Measurements from ENCODE around the gene PLCL2.
"Not testable (repeated sequence)": the region's sequence is repeated elsewhere in the genome, so short reads cannot be mapped to it uniquely, and the experiment has no call there.

PLCL2 gene

GRCh38 chr3:16978234-16978920 lies 93.6 kb downstream of the PLCL2 start:
- peak; percentile 22 for DNase-seq

DNA sequence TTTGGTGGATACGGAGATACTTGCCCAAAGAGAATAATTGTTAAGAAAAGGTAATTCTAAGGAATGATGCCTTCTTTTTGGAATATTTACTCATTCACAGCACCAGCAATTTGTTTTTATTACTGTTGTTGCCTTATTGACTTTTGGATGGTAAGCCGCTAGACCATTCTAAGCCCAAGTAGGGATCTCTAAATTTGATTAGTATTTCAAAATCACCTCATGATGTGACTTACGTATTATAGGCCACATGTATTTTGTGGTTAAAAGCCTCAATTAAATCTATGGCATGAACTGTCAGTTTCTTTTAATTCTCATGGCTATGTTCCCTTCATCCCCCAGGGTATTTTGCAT lies 94.1 kb downstream of the PLCL2 start:
- DNase-seq: no peak

DNA sequence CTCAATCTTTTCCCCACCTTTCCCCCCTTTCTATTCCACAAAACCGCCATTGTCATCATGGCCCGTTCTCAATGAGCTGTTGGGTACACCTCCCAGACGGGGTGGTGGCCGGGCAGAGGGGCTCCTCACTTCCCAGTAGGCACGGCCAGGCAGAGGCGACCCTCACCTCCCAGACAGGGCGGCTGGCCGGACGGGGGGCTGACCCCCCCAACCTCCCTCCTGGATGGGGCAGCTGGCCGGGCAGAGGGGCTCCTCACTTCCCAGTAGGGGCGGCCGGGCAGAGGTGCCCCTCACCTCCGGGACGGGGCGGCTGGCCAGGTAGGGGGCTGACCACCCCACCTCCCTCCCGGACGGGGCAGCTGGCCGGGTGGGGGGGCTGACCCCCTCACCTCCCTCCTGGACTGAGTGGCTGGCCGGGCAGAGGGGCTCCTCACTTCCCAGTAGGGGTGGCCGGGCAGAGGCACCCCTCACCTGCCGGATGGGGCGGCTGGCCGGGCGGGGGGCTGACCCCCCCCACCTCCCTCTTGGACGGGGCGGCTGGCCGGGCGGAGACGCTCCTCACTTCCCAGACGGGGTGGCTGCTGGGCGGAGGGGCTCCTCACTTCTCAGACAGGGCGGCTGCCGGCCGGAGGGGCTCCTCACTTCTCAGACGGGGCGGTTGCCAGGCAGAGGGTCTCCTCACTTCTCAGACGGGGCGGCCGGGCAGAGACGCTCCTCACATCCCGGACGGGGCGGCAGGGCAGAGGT lies 95.2 kb downstream of the PLCL2 start:
- DNase-seq: not testable (repeated sequence)

DNA sequence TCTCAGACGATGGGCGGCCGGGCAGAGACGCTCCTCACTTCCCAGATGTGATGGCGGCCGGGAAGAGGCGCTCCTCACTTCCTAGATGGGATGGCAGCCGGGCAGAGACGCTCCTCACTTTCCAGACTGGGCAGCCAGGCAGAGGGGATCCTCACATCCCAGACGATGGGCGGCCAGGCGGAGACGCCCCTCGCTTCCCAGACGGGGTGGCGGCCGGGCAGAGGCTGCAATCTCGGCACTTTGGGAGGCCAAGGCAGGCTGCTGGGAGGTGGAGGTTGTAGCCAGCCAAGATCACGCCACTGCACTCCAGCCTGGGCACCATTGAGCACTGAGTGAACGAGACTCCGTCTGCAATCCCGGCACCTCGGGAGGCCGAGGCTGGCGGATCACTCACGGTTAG lies 95.8 kb downstream of the PLCL2 start:
- DNase-seq: not testable (repeated sequence)

- DNase-seq: no peak
Measured at GRCh38 chr3:16982460-16982859, 97.7 kb downstream of the PLCL2 start.

- DNase-seq: no peak
Measured at GRCh38 chr3:16985608-16986007, 100.9 kb downstream of the PLCL2 start.

- no peak for DNase-seq
Measured at GRCh38 chr3:16987141-16987540, 102.4 kb downstream of the PLCL2 start.

DNA sequence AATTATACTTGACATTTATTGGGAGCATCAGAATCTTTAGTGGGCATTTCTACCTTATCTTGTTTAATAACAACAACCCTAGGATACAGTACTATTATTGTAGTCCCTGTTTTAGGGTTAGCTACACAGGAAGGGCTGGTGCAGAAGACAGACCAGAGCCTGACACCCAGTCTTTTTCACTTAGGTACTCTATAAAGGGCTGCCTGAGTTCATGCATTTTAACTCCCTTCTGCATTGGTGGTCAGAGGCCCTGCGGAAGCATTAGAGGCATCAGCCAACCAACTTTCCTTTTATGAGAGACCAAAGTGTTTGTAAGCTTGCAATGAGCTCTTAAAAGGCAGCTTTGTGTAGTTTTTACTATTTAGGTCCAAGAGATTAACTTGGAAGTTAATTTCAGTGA lies 105.4 kb downstream of the PLCL2 start:
- no peak for DNase-seq

GRCh38 chr3:16992198-16992597 lies 107.4 kb downstream of the PLCL2 start:
- DNase-seq: no peak

- DNase-seq: peak; percentile 31
Measured at GRCh38 chr3:16993227-16993626, 108.5 kb downstream of the PLCL2 start.

DNA sequence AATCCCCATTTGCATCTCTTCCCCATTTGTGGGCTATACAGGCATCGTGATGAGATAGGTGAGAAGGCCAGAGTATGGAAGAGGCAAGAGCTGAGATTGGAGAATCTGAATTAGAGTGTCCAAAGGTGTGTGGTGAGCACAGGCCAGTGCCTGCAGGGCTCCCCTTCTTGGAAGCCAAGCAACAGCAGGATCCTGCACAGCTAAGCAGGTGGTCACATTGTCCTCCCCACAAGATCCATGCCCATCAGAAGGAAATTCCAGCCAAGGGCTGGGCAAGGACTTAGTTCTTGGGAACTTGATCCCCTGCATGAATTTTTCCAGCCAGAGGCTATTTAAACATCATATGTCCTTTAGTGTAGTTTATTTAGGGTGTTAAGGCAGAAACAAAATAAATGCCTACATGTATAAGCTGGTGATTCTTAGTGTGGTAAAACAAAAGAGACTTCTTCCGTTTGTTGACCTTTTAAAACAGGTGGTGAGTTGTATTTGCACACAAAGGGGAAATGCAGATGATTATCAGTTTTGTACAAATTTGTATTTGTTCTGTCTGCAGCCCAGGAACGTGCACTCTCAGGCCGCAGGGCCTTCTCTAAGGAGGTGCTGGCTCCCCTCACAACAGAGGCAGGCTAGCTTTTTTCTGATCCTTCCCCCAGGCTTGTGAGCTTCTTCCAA lies 110.2 kb downstream of the PLCL2 start:
- no peak for DNase-seq

DNA sequence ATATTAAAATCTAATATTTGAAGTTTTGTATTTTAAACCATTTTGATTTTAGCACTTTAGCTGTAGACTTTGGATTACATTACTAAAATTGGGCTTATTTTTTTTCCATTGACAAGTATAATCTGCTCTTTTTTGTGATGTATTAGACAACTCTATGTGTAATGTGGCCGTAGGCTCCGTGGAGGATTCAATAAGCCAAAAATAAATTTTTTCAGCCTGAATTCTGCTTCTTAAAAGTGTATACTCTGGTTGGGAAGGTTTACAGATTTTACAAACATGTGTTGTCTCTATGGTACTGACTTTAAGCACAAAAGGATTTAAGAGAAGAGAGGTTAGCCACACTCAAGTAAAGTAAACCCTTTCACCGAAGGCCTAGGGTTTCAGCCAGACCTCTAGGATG lies 110.8 kb downstream of the PLCL2 start:
- no peak for DNase-seq

GRCh38 chr3:16998236-16998923 lies 113.6 kb downstream of the PLCL2 start:
- no peak for DNase-seq

GRCh38 chr3:16999161-16999560 lies 114.4 kb downstream of the PLCL2 start:
- no peak for DNase-seq

DNA sequence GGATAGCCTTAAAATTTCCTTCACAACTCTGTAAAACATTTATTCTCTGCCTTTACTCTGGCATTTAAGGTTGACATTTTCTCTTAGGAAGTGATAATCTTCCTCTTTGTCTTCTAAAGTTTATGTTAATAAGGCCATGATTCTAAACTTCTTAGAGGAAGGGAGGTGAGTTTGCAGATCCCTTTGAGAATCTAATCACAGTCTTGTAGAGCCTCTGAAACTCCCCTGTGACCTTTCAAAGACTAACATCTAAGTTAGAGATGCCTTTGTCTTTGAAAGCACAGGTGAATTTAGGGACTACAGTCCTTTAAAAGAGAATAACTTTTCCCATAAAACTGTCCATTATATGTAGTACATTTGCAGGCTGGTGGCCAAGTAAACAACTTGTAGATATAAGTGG lies 115.1 kb downstream of the PLCL2 start:
- DNase-seq: no peak

DNA sequence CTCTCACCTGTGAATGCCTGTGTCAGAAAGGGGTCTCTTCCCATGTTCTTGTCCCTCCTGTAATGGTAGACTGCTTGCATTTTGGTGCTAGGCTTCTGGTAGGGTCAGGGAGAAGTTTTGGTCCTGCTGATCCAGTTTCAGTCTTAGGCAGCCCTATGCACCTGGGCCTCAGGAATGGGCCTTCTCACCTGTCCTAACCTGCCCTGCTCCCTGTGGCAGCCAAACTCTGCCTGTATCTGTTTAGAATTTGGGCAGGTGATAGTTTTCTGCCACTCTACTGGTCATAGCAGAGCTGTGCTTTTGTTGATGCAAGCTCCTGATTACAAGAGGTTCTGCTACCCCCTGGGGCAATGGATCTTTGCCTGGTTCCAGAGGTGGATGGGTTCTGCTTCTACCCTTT lies 118.7 kb downstream of the PLCL2 start:
- no peak for DNase-seq

DNA sequence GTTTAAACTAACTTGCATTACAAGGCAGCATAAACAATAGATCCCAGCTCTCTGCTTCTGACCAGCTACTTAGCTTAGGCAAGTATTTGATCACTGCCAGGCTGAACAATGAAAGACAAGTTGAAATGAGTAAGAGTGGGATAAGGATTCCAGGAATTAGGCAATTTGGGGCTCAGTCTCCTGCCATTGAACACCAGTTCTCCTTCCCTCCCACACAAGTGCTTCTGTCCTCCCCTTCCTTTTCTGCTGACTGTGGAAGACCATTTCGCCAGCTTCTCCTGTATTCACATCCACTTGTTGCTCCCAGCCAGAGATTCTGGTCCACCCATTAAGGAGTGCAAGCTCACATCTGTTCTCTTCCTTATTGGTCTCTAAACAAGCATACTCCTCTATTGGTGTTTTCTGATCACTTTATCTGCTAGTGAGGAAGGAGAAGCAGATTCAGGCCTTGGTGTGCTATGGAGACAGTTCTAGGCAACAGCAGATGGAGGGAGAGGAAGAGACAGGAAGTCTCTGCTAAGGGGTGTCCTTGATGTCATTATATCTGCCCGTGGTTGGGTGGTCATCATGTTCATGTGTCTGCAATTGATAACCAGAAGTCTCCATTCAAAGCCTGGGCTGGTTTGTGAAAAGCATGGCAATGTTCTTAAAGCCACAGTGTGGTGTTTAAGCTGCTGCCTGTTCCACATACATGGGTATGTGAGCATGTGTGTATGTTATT lies 121.5 kb downstream of the PLCL2 start:
- DNase-seq: no peak

GRCh38 chr3:17007284-17007683 lies 122.5 kb downstream of the PLCL2 start:
- no peak for DNase-seq

DNA sequence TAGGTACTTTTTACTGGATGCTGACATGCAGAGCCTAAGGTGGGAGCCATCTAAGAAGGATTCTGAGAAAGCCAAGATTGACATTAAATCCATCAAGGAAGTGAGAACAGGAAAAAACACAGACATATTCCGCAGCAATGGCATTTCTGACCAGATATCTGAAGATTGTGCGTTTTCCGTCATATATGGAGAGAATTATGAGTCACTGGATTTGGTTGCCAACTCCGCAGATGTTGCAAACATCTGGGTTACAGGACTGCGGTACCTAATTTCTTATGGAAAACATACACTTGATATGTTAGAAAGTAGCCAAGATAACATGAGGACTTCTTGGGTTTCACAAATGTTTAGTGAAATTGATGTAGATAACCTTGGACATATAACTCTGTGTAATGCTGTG lies 125.1 kb downstream of the PLCL2 start:
- peak; percentile 44 for DNase-seq

- DNase-seq: no peak
Measured at GRCh38 chr3:17011728-17012338, 127.1 kb downstream of the PLCL2 start.

DNA sequence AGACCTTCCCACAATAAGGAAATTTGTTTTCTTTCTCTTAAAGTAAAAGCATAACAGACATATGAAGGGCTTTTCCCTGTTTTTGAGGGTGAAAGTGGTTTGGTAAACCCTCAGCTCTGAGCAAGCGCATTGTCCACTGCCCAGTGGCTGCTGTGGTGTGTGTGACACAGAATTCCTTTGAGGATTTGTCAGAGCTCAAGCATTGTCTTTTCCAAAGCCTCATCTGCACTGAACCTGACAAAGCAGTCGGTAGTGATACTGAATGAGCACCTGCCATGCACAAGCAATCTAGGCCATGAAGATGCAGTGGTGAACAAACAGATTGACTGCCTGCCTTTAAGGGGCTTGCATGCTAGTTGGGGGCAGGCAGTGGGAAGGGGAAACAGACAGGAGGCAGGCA lies 128.3 kb downstream of the PLCL2 start:
- DNase-seq: no peak

GRCh38 chr3:17013571-17013970 lies 128.8 kb downstream of the PLCL2 start:
- DNase-seq: no peak

Measured in fibroblast of upper back skin (primary cell).